Fibroblast of the conjunctiva (primary cell): ENCODE measurements around the gene PRSS36.

Source experiments
- DNase-seq: peaks from one replicate; pipeline ENCODE4 v3.0.0-alpha.2; 2010; ENCODE audit warnings: low read depth

Gene PRSS36

DNA sequence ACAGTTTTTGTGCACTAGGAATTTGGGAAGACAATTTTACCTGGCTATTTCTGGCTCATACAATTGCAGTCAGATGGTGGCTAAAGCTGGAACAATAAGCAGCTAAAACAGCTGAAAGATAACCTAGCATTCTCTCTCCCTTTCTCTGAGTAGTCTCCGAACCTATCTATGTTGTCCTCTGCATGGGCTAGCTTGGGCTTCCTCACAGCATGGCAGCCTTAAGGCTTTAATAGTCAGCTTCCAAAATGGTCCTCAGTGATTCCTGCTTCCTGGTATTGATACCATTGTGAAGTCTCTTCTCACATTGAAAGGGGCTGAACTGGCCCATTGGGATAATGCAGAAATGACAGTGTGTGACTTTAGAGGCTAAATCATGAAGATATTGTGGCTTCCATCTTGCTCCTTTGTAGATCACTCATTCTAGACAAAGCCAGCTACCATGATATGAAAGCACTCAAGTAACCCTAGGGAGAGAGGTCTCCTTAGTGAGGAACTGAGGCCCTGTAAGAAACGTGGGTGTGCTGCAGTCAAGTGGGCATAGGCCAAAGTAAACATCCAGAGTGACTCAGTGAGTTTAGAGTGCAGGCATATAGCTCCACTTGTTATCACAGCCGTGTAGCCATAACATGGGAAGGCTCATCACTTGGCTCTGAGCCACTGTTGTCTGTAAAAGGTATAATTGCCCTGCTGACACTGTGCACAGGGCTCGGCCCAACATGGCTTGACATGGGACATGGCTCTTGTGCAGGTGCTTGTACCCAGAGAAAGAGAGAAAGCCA is 49.8 kb downstream of the PRSS36 start:
- DNase-seq: no peak

DNA sequence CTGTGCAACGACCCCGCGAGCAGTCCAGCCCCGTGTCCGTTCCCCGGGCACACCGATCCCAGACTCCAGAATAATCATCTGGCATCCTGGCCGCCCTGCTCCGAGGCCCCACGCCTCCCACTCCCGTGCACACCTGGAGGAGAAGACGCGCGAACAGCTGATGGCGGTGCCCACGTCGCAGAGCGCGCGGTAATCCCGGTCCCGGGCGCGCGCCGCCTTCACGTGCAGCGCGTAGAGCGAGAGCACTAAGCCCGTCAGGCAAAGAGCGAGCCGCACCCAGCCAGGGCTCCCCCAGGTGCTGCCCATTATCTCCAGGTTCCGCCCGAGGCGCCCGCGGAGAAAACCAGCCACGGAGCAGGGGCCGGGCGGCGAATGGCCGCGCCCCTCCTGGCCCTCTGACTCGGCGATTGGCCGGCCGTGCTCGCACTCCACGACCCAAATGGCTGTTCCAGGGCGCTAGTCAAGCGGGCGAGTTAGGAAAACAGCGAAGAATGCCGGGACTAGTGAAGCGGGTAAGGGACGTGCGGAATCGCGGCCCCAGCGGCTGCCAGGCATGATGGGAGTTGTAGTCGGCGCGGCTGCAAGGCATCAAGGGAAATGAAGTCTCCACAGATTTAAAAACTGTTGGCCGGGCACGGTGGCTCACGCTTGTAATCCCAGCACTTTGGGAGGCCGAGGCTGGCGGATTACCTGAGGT is 55.3 kb downstream of the PRSS36 start, which contains the start of gene VKORC1:
Gene VKORC1 (minus strand): TSS at position 374 of the 697 bp plus-strand sequence. CDS start 68 bp downstream, at position 306.
- peak; percentile 96 for DNase-seq

GRCh38 chr16:31094088-31094423 is 55.8 kb downstream of the PRSS36 start:
- no peak for DNase-seq

- no peak for DNase-seq
Measured at GRCh38 chr16:31093132-31093703, 56.6 kb downstream of the PRSS36 start.

GRCh38 chr16:31092330-31092729 is 57.5 kb downstream of the PRSS36 start:
- DNase-seq: no peak

DNA sequence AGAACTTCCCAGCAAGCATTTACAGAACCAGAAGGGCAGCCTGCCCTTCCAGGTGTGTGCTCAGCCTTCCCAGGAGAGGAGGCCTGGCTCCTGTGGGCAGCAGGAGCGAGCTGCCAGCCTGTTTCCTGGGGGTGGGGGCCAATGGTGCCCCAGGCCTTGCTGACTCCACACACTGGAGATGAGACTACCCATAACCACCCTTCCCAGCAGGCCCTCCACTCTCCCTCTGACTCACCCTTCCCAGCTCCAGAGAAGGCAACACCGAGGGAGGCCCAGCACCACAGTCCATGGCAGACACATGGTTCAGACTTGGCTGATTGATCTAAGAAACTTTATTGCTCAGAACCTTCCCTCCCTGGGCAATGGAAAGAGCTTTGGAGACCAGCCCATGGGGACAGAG is 59.3 kb downstream of the PRSS36 start:
- DNase-seq: no peak

- no peak for DNase-seq
Measured at GRCh38 chr16:31089199-31089598, 60.7 kb downstream of the PRSS36 start.
